NCI-H2171 (cell line): ENCODE data around the gene ITIH3.

Source experiments
- DNase-seq: peaks from one replicate; lab custom pipeline; 2025; lab: John Stamatoyannopoulos, UW

Gene ITIH3

GRCh38 chr3:52844290-52844975 is 49.8 kb downstream of the ITIH3 start:
- DNase-seq = no peak

GRCh38 chr3:52845157-52845556 is 50.6 kb downstream of the ITIH3 start:
- DNase-seq = no peak

DNA sequence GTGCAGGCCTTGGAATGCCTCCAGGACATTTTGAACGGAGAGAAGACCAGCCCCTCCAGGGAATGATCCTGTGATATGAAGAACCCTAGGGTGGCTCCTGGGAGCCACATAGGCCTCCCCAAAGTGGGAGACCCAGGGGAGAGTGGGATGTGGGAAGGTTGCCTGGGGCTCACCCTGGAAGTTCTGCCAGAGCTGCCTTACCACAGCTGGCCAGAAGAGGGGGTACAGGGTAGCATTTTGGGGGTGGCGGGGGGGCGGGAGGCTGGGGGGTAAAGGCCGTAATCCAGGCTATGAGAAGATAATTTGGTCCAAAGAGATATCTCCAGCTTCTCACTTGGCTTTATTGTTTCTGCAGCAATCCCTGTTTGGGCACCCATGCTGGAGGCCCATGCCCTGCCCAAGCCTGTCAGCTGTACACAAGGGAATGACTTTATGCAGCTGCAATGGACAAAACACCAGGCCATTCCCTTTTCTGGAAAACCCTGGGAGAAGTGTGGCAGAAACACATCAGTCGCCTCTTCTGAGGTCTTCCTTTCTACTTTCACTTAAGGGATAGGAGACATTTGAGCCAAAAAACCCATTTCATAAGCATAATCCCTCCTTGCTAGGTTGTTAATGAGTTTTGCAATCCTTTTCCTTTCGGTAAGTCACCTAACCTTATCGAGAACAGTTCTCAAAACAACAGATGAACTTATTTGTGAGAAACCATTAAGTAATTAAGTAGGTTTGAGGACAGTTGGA is 51.3 kb downstream of the ITIH3 start:
- DNase-seq = no peak

DNA sequence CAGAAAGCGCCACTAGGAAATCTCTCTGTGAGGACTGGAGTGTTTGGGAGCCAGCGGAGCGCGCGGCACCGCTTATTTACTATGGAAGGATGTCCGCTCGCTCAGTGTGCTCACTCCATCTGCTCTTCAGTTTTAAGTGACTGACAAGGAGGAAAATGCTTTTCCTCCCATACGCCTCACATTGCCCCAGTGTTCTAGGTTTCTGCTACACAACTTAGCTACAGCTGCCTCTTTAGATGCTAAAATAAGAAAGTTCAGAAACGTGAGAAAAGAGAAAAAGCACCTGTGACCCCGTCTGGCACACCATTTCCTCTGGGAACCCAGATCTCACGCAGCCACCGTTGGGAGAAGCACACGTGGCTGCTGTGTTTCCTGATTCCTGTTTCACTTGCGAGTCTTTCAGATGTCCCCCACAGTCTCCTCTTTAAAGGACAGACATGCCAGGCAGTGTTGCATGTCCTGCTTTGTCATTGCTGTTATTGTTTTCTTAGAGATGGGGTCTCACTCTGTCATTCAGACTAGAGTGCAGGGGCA is 51.9 kb downstream of the ITIH3 start:
- DNase-seq = no peak

- no peak for DNase-seq
Observed at GRCh38 chr3:52847241-52847640, 52.6 kb downstream of the ITIH3 start.

GRCh38 chr3:52847726-52848125 is 53.1 kb downstream of the ITIH3 start:
- DNase-seq = no peak

DNA sequence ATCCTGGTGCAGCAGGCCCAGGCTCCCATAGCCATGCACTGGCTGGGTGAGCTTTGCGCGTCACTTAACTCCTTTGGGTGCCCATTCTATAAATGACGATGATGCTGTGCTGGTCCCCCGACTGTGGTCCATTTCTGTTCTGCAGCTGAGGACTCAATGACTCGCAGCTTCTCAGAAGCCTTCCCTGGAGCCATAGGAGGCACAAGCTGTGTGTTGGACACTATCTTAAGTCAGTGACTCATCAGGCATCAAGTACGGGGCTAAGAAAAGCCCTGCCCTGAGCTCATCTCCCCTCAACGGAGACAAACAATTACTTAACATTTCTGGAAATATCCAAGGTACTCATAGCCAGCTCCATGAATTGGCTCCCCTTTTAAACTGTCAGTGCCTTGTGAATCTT is 54.0 kb downstream of the ITIH3 start:
- no peak for DNase-seq

DNA sequence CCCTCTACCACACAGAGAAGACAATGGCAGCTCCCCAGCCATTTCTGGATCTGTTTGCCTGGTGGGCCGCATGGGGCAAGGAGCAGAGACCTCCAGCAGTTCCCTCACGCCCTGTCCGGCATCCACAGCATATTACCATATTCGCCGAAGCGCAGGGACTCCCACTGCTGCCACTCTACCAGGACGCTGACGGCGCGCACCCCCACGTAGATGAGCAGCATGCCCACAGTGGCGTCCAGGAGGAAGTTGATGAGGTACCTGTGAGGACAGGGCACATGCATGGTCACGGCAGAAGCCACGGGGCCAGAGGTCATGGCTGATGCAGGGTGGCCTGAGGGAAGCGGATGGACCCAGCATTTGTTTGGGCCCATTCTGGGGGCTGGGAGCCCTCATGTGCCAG is 55.1 kb downstream of the ITIH3 start:
- DNase-seq = no peak

- no peak for DNase-seq
Observed at GRCh38 chr3:52851348-52851747, 56.8 kb downstream of the ITIH3 start.

DNA sequence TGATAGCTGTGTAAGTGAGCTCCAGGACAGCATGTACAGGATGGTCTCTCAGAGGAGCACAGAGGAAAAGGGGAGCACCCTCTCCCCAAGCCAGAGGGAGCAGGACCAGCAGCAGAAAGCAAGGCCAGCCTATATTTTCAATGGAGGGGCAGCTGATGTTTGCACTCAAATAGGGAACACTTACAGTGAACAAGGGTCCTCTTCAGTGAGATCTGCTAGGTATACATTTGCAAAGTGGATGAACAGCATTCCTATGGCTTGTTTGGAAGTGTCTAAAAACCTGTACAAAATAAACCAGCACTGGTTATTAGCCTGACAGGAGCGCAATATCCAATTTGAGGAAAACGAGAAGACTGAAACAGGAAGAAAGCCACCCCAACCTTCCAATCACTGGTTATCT is 57.8 kb downstream of the ITIH3 start:
- no peak for DNase-seq

DNA sequence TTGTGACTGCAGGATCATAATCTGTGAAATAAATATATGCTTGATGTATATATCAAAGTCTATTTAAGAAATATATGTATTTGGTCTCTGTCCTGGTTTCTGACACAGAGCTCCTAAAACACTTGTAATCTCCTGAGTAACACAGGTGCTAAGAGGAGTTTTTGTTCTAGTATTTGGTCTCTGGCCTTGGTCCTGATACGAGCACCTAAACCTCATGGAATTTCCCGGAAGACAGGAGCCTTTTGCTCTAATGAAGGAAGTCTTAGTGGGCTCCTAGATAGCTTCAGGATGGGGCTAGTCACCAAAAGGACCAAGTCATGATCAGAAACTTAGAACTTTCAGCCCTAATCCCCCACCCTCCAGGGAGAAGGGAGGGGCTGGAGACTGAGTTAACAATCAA is 59.4 kb downstream of the ITIH3 start:
- no peak for DNase-seq

DNA sequence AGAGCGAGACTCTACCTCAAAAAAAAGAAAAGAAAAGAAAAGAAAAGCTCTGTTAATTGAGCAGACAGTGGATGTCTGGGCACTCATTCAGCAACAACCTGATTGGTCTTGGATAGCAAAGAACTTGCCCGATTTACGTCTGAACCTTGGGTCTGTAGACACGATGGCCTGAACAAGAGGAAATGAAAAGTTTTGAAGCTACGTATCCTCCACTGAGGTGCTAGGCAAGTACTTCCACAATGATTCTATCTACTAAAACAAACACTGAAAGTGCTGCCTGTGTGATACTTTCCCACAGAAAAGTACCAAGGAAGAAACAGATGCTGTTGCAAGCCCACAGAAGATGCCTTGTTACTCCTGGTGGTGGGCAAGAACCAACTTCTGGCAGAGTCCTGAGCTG is 62.1 kb downstream of the ITIH3 start:
- no peak for DNase-seq

DNA sequence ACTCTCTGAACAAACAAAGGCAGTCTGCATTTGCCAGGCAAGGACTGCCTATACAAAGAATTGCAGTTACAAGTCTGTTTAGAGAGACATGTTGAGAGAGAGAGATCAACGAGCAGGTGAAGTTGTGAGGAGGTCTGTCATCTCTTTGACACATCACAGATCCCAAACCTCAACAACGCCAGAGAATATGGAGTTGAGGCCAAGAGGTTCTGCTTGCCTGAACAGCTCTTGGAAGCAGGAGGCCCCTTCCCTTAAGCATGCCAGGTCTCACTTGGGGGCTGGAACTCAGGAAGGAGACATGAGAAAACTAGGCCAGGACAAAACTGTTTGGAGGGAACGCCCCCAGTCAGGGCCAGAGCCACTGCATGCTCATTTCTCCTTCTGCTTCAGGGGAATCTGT is 62.5 kb downstream of the ITIH3 start:
- DNase-seq = no peak

DNA sequence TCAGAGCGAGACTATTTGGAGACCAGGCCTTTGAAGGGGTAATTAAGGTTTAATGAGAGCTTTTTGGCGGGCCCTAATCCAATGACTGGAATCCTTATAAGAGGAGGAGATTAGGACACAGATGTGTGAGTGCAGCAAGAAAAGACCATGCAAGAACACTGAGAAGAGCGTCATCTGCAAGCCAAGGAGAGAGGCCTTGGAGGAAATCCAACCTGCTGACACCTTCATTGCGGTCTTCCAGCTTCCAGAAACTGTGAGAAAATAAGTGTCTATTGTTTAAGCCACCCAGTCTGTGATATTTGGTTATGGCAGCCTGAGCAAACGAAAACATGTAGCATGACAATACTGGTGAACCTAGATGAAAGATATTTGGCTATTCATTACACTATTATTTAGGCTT is 63.3 kb downstream of the ITIH3 start:
- DNase-seq = no peak
